MM.1S (cell line): Measurements from ENCODE around the gene SPINDOC.

Source experiments
- EZH2phosphoT487 ChIP-seq: fragments of 300-600 bp; sonication (generic); IDR thresholded peaks from 2 replicates; pipeline ENCODE4 v1.6.1; 2018; ENCODE audit warnings: antibody characterized with exemption, low read length
- TF ChIP-seq, protein P1 (sequence below): fragments of 300-600 bp; sonication (generic); IDR thresholded peaks from 2 replicates; pipeline ENCODE4 v1.5.1; 2016; ENCODE audit warnings: antibody characterized with exemption, low read length, mixed read lengths

DNA sequence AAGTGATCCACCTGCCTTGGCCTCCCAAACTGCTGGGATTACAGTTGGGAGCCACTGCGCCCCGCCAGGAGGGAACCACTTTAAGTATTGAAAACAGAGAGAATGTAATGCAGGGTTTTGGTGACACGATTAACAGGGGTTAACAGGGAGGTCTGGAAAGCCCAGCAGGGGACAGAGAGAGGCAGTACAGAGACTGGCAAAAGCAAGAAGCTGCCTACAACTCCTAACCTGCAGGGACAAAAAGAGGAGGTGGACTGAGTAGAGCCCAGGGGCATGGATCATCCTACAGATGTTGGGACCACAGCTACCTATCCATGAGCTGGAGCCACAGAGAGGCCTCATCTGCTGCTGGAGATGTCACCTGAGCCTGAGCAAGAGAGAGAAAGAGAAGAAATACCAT, 1.7 kb upstream of the SPINDOC start:
- TF ChIP-seq EZH2phosphoT487 = no peak
- TF ChIP-seq, protein P1, sequence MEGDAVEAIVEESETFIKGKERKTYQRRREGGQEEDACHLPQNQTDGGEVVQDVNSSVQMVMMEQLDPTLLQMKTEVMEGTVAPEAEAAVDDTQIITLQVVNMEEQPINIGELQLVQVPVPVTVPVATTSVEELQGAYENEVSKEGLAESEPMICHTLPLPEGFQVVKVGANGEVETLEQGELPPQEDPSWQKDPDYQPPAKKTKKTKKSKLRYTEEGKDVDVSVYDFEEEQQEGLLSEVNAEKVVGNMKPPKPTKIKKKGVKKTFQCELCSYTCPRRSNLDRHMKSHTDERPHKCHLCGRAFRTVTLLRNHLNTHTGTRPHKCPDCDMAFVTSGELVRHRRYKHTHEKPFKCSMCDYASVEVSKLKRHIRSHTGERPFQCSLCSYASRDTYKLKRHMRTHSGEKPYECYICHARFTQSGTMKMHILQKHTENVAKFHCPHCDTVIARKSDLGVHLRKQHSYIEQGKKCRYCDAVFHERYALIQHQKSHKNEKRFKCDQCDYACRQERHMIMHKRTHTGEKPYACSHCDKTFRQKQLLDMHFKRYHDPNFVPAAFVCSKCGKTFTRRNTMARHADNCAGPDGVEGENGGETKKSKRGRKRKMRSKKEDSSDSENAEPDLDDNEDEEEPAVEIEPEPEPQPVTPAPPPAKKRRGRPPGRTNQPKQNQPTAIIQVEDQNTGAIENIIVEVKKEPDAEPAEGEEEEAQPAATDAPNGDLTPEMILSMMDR = no peak
